Duodenal mucosa (tissue), 2 donors: Measurements from ENCODE around the gene SAMD10.
"Not testable (repeated sequence)": the region's sequence is repeated elsewhere in the genome, so short reads cannot be mapped to it uniquely, and the experiment has no call there.

Experiments
- H3K27ac ChIP-seq: one replicate; pipeline ENCODE4 v1.7.0; 2013; ENCODE audit warnings: low read depth, low read length
- H3K27me3 ChIP-seq, 2 donors: one replicate each; pipeline ENCODE4 v1.7.0; 2013; ENCODE audit warnings: low read length in 2 of 2, control low read depth in 1 of 2; ENCODE audit not compliant: insufficient read depth in 2 of 2, control insufficient read depth in 1 of 2
- H3K36me3 ChIP-seq, 2 donors: one replicate each; pipeline ENCODE4 v1.7.0; 2013; ENCODE audit warnings: low read length in 2 of 2, control low read depth in 1 of 2; ENCODE audit not compliant: insufficient read depth in 2 of 2, control insufficient read depth in 1 of 2
- H3K4me1 ChIP-seq, 2 donors: one replicate each; pipeline ENCODE4 v1.7.0; 2013; ENCODE audit warnings: low read length in 2 of 2, control low read depth in 1 of 2; ENCODE audit not compliant: insufficient read depth in 2 of 2, control insufficient read depth in 1 of 2
- H3K4me3 ChIP-seq, 2 donors: one replicate each; pipeline ENCODE4 v1.7.0; 2013; ENCODE audit warnings: low read length in 2 of 2, low read depth in 1 of 2
- H3K9ac ChIP-seq, 2 donors: one replicate each; pipeline ENCODE4 v1.7.0; 2013; ENCODE audit warnings: low read length in 2 of 2, low read depth in 1 of 2
- H3K9me3 ChIP-seq, 2 donors: one replicate each; pipeline ENCODE4 v1.7.0; 2013; ENCODE audit warnings: low read length in 2 of 2, control low read depth in 1 of 2; ENCODE audit not compliant: control insufficient read depth in 1 of 2

The SAMD10 gene

GRCh38 chr20:64000906-64001305 is 21.5 kb upstream of the SAMD10 start:
- no peaks in the 10 kb centered on the region for H3K9me3 ChIP-seq

GRCh38 chr20:63982937-63983336 is 3.5 kb upstream of the SAMD10 start:
- no peaks in the 10 kb centered on the region for H3K9me3 ChIP-seq
- H3K36me3 ChIP-seq: peaks cover 10 to 42% of the 10 kb centered on the region in 2 donors
- H3K9ac ChIP-seq: no peak overlapping the region
- H3K4me1 ChIP-seq: peaks cover 22 to 35% of the 10 kb centered on the region in 2 donors
- no peak overlapping the region for H3K27ac ChIP-seq
- no peaks in the 10 kb centered on the region for H3K27me3 ChIP-seq
- H3K4me3 ChIP-seq: no peak overlapping the region

More at GRCh38 chr20:64000906-64001305, 21.5 kb upstream of the SAMD10 start:
- no peaks in the 10 kb centered on the region for H3K4me1 ChIP-seq
- no peaks in the 10 kb centered on the region for H3K27me3 ChIP-seq
- peaks cover 30 to 76% of the 10 kb centered on the region in 2 donors for H3K36me3 ChIP-seq
- no peak overlapping the region for H3K9ac ChIP-seq
- H3K27ac ChIP-seq: no peak overlapping the region
- H3K4me3 ChIP-seq: no peak overlapping the region

- Histone ChIP-seq H3K4me1 (peaks cover 28 to 43% of the 10 kb centered on the region in 2 donors), H3K9me3 (no peaks in the 10 kb centered on the region), H3K27me3 (no peaks in the 10 kb centered on the region), H3K4me3 (peak within 1 kb of the TSS; percentile 95 to 99), H3K36me3 (peaks cover 10 to 30% of the 10 kb centered on the region in 2 donors), H3K9ac (peak within 1 kb of the TSS; percentile 66 to 81), H3K27ac (peak within 1 kb of the TSS; percentile 66)
Observed at GRCh38 chr20:63980806-63981728, 1.6 kb upstream of the SAMD10 start, which contains the start of gene PRPF6. Gene PRPF6 (plus strand): TSS chr20:63981132. CDS start chr20:63981246, 114 bp downstream.

- H3K4me3 ChIP-seq: peak overlapping the region; percentile 95 to 99
- H3K27me3 ChIP-seq: no peaks in the 10 kb centered on the region
- H3K9ac ChIP-seq: peak overlapping the region in 1 of 2 donors; percentile 66
- H3K4me1 ChIP-seq: peaks cover 28 to 43% of the 10 kb centered on the region in 2 donors
- no peaks in the 10 kb centered on the region for H3K9me3 ChIP-seq
- peaks cover 10 to 23% of the 10 kb centered on the region in 2 donors for H3K36me3 ChIP-seq
- H3K27ac ChIP-seq: peak overlapping the region; percentile 39
Observed at GRCh38 chr20:63980317-63980805, 919 bp upstream of the SAMD10 start.

- Histone ChIP-seq H3K9me3 (no peaks in the 10 kb centered on the region), H3K27ac (peak overlapping the region; percentile 20), H3K4me3 (peak overlapping the region; percentile 67 to 74), H3K4me1 (peaks cover 28 to 43% of the 10 kb centered on the region in 2 donors), H3K9ac (peak overlapping the region; percentile 43 to 57), H3K27me3 (no peaks in the 10 kb centered on the region), H3K36me3 (peaks cover 0 to 12% of the 10 kb centered on the region in 2 donors)
Observed at GRCh38 chr20:63979229-63979556, 249 bp downstream of the SAMD10 start.

- Histone ChIP-seq H3K9me3 (no peaks in the 10 kb centered on the region), H3K27ac (peak overlapping the region; percentile 6), H3K27me3 (no peaks in the 10 kb centered on the region), H3K4me3 (peak overlapping the region; percentile 67 to 74), H3K36me3 (peaks cover 0 to 6% of the 10 kb centered on the region in 2 donors), H3K4me1 (peaks cover 28 to 46% of the 10 kb centered on the region in 2 donors), H3K9ac (peak overlapping the region; percentile 43 to 57)
Observed at GRCh38 chr20:63978319-63979228, 868 bp downstream of the SAMD10 start.

- Histone ChIP-seq H3K36me3 (peaks cover 0 to 1% of the 10 kb centered on the region in 2 donors), H3K27me3 (no peaks in the 10 kb centered on the region), H3K4me3 (peak overlapping the region in 1 of 2 donors; percentile 3), H3K9me3 (no peaks in the 10 kb centered on the region), H3K27ac (no peak overlapping the region), H3K9ac (peak overlapping the region; percentile 32 to 43), H3K4me1 (peaks cover 28 to 47% of the 10 kb centered on the region in 2 donors)
Observed at GRCh38 chr20:63977739-63978276, 1.6 kb downstream of the SAMD10 start.

GRCh38 chr20:63976980-63977738 is 2.3 kb downstream of the SAMD10 start:
- Histone ChIP-seq H3K9ac (peak overlapping the region in 1 of 2 donors; percentile 32), H3K36me3 (no peaks in the 10 kb centered on the region), H3K9me3 (no peaks in the 10 kb centered on the region), H3K27ac (no peak overlapping the region), H3K27me3 (no peaks in the 10 kb centered on the region), H3K4me1 (peaks cover 28 to 42% of the 10 kb centered on the region in 2 donors), H3K4me3 (no peak overlapping the region)

DNA sequence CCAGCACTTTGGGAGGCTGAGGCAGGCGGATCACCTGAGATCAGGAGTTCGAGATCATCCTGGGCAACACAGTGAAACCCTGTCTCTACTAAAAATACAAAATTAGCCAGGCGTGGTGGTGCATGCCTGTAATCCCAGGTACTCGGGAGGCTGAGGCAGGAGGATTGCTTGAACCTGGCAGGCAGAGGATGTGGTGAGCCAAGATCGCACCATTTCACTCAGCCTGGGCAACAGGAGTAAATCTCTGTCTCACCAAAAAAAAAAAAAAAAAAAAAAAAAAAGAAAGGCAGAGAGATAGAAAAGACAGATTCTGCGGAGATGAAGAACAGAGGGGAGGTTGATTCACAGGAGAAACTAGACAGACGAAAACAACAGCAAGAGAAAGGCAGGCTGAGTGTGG is 2.9 kb downstream of the SAMD10 start:
- H3K4me1 ChIP-seq: peaks cover 24 to 36% of the 10 kb centered on the region in 2 donors
- not testable (repeated sequence) for H3K27ac ChIP-seq, H3K9me3 ChIP-seq, H3K36me3 ChIP-seq, H3K27me3 ChIP-seq, H3K9ac ChIP-seq, H3K4me3 ChIP-seq
